Astrocyte (in vitro differentiated cells and primary cell): ENCODE data around the gene PAPOLB. TPM values are rescaled to one million over a fixed set of nuclear protein-coding genes. Genes with fewer than 3 reads are reported as not detected.

Experiments
- DNase-seq: peaks from one replicate; pipeline ENCODE4 v3.0.0-alpha.2; 2010; ENCODE audit warnings: low read depth
- FAIRE-seq: peaks from 2 replicates; lab custom pipeline; 2011; peaks lifted over from hg19 to GRCh38; lab: Jason Lieb, UNC
- H2AFZ ChIP-seq: 2 replicates; pipeline ENCODE4 v1.6.0; 2012; ENCODE audit warnings: low read depth, low read length, inconsistent platforms
- H3K27ac ChIP-seq: 2 replicates; pipeline ENCODE4 v1.5.1; 2011; ENCODE audit warnings: low read depth, low read length, inconsistent platforms
- H3K27me3 ChIP-seq: 2 replicates; pipeline ENCODE4 v1.6.0; 2011; ENCODE audit warnings: low read length, inconsistent platforms; ENCODE audit not compliant: insufficient read depth
- H3K36me3 ChIP-seq: 2 replicates; pipeline ENCODE4 v1.5.1; 2011; ENCODE audit warnings: low read length, inconsistent platforms; ENCODE audit not compliant: insufficient read depth
- H3K4me1 ChIP-seq: 2 replicates; pipeline ENCODE4 v1.5.1; 2011; ENCODE audit warnings: low read length, inconsistent platforms; ENCODE audit not compliant: insufficient read depth
- H3K4me2 ChIP-seq: 2 replicates; pipeline ENCODE4 v1.6.0; 2012; ENCODE audit warnings: low read length, inconsistent platforms
- H3K4me3 ChIP-seq: 2 replicates; pipeline ENCODE4 v1.5.1; 2011; ENCODE audit warnings: low read depth, mild to moderate bottlenecking, low read length, inconsistent platforms; ENCODE audit not compliant: insufficient read depth
- H3K79me2 ChIP-seq: 2 replicates; pipeline ENCODE4 v1.6.0; 2012; ENCODE audit warnings: mild to moderate bottlenecking, low read length, inconsistent platforms; ENCODE audit not compliant: insufficient read depth
- H3K9ac ChIP-seq: 2 replicates; pipeline ENCODE4 v1.6.0; 2012; ENCODE audit warnings: mild to moderate bottlenecking, low read length, inconsistent platforms
- H3K9me3 ChIP-seq: 2 replicates; pipeline ENCODE4 v1.5.1; 2012; ENCODE audit warnings: low read depth, mild to moderate bottlenecking, low read length, inconsistent platforms; ENCODE audit not compliant: insufficient read depth
- H4K20me1 ChIP-seq: 2 replicates; pipeline ENCODE4 v1.6.0; 2012; ENCODE audit warnings: low read length, inconsistent platforms; ENCODE audit not compliant: insufficient read depth
- H3K27ac Mint-ChIP-seq: one replicate; pipeline ENCODE4 v1.8.0; 2021; ENCODE audit warnings: mild to moderate bottlenecking, mixed read lengths; ENCODE audit not compliant: unreplicated experiment
- H3K27me3 Mint-ChIP-seq: one replicate; pipeline ENCODE4 v1.8.0; 2021; ENCODE audit warnings: low read depth, mixed read lengths; ENCODE audit not compliant: unreplicated experiment
- H3K36me3 Mint-ChIP-seq: one replicate; pipeline ENCODE4 v1.8.0; 2021; ENCODE audit warnings: low read depth, mixed read lengths; ENCODE audit not compliant: unreplicated experiment
- H3K4me1 Mint-ChIP-seq: one replicate; pipeline ENCODE4 v1.8.0; 2021; ENCODE audit warnings: low read depth, mixed read lengths; ENCODE audit not compliant: unreplicated experiment
- H3K4me3 Mint-ChIP-seq: one replicate; pipeline ENCODE4 v1.8.0; 2021; ENCODE audit warnings: mild to moderate bottlenecking, moderate library complexity, mixed read lengths; ENCODE audit not compliant: unreplicated experiment
- H3K9me3 Mint-ChIP-seq: one replicate; pipeline ENCODE4 v1.8.0; 2021; ENCODE audit warnings: mild to moderate bottlenecking, mixed read lengths; ENCODE audit not compliant: unreplicated experiment
- EZH2 ChIP-seq: IDR thresholded peaks from 2 replicates; pipeline ENCODE4 v1.6.1; 2012; ENCODE audit warnings: mild to moderate bottlenecking, low read length, inconsistent platforms; ENCODE audit not compliant: insufficient read depth
- total RNA-seq: library from RNA; stranded (reverse); gene quantifications from 2 replicates; pipeline ENCODE4 v1.2.1, GENCODE V29; 2021
- TF ChIP-seq, protein P1 (sequence below): IDR thresholded peaks from 2 replicates; pipeline ENCODE4 v1.5.1; 2011; ENCODE audit warnings: low read depth, mild to moderate bottlenecking, inconsistent platforms, low read length, moderate library complexity; ENCODE audit not compliant: insufficient read depth

Gene PAPOLB
- total RNA-seq, 1 donor from 2014 or later = not detected

DNA sequence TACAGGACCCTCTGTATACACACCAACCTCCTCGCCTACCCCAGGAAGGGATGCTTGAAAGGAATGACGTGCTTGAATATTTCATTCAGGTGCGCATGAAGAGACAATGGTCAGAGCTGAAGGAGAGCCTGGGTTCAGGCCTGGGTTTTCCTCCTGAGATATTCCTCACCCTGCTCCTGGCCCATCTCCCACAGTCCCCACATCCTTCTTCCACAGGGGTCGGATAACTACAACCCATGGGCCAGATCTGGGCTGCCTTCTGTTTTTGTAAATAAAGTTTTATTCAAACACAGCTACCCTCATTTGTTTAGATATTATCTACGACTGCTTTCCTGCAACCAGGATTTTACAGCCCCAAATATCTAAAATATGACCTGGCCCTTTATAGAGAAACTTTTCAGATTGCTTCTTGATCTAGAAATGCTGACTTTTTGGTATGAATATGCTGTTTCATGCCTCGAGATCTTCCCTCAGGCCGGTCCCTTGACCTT, 23.5 kb upstream of the PAPOLB start:
- Histone ChIP-seq H2AFZ (no peak overlapping the region), H3K27ac (no peak overlapping the region), H3K9me3 (no peaks in the 10 kb centered on the region), H4K20me1 (no peaks in the 10 kb centered on the region), H3K4me3 (no peak overlapping the region), H3K79me2 (no peaks in the 10 kb centered on the region), H3K36me3 (no peaks in the 10 kb centered on the region), H3K9ac (no peak overlapping the region), H3K4me2 (no peak overlapping the region), H3K4me1 (peaks cover 5% of the 10 kb centered on the region), H3K27me3 (peaks cover 2% of the 10 kb centered on the region)
- TF ChIP-seq, protein P1, sequence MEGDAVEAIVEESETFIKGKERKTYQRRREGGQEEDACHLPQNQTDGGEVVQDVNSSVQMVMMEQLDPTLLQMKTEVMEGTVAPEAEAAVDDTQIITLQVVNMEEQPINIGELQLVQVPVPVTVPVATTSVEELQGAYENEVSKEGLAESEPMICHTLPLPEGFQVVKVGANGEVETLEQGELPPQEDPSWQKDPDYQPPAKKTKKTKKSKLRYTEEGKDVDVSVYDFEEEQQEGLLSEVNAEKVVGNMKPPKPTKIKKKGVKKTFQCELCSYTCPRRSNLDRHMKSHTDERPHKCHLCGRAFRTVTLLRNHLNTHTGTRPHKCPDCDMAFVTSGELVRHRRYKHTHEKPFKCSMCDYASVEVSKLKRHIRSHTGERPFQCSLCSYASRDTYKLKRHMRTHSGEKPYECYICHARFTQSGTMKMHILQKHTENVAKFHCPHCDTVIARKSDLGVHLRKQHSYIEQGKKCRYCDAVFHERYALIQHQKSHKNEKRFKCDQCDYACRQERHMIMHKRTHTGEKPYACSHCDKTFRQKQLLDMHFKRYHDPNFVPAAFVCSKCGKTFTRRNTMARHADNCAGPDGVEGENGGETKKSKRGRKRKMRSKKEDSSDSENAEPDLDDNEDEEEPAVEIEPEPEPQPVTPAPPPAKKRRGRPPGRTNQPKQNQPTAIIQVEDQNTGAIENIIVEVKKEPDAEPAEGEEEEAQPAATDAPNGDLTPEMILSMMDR = no peak
- TF ChIP-seq EZH2 = no peak
- Mint-ChIP-seq H3K36me3 (no peaks in the 10 kb centered on the region), H3K9me3 (peaks cover 3% of the 10 kb centered on the region), H3K27ac (no peak overlapping the region), H3K4me1 (peaks cover 8% of the 10 kb centered on the region), H3K4me3 (no peak overlapping the region), H3K27me3 (peaks cover 31% of the 10 kb centered on the region)
- DNase-seq (no peak), FAIRE-seq (no peak)

DNA sequence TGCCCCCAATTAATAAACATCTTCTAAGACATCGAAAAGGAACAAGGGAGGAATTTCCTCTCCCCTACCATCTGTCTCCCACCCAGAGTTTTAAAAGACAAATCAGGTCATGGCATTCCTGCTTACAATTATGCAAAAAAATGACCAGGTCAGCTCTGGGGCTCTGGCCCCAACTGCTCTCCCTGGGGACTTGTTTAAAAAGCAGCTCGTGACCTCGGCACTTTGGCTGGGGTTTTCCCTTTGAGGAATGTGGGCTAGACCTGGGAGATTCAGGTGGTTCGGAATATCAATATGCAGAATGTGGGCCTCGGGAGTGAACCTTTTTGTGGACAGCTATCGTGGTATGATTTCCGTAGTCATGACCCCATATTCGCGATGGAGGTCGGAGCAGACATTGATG, 22.3 kb upstream of the PAPOLB start:
- Histone ChIP-seq H3K9ac (no peak overlapping the region), H3K36me3 (no peaks in the 10 kb centered on the region), H4K20me1 (no peaks in the 10 kb centered on the region), H3K4me1 (peaks cover 8% of the 10 kb centered on the region), H2AFZ (no peak overlapping the region), H3K9me3 (no peaks in the 10 kb centered on the region), H3K27ac (no peak overlapping the region), H3K4me3 (no peak overlapping the region), H3K27me3 (peaks cover 2% of the 10 kb centered on the region), H3K79me2 (no peaks in the 10 kb centered on the region), H3K4me2 (no peak overlapping the region)
- H3K36me3 Mint-ChIP-seq = no peaks in the 10 kb centered on the region
- peaks cover 3% of the 10 kb centered on the region for H3K9me3 Mint-ChIP-seq
- H3K4me3 Mint-ChIP-seq = no peak overlapping the region
- FAIRE-seq = no peak
- DNase-seq = no peak
- peaks cover 29% of the 10 kb centered on the region for H3K27me3 Mint-ChIP-seq
- TF ChIP-seq EZH2 = no peak
- TF ChIP-seq, protein P1 = no peak
- H3K27ac Mint-ChIP-seq = no peak overlapping the region
- H3K4me1 Mint-ChIP-seq = peaks cover 10% of the 10 kb centered on the region

DNA sequence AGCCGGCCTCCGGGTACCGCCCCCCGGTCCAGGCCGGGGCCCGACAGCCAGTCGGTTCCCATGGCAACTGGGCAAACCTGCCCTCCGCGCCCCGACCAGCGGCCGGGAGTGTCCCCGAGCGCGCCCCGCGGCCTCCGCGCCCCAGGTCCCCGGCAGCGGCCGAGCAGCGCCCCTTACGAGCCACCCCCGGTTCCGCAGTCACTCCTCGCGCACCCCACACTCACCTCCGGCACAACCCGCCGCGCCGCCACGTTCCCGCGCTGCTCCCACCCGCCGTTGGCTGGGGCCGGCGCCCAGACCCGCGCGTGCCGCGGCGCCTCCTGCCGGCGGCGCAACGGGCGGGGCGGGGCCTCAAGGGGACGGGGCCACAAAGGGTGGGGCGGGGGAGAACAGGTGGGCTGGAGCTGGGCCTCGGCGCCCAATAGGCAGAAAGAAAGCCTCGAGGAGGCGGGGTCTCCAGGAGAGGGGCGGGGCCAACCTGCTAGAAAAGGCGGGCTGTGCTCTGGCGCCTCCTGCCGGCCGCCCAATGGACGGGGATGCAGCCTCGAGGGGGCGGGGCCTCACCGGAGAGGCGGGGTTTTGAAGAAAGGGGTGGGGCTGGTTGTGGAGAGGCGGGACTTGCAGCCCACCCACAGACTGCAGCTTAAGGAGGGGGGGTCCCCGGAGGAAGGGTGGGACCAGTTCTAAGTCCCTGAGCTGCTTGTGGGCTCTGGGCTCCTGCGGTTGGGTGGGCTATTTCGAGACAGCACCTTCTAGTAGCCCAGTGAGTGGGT, 21.7 kb upstream of the PAPOLB start, which contains the start of gene RADIL:
Gene RADIL (minus strand): TSS at position 345 of the 773 bp plus-strand sequence. CDS start 5,577 bp downstream, outside the sequence.
- Mint-ChIP-seq H3K27ac (peak within 1 kb of the TSS; percentile 66), H3K4me3 (peak within 1 kb of the TSS; percentile 85), H3K36me3 (no peaks in the 10 kb centered on the region), H3K9me3 (peaks cover 3% of the 10 kb centered on the region), H3K27me3 (peaks cover 30% of the 10 kb centered on the region), H3K4me1 (peaks cover 10% of the 10 kb centered on the region)
- Histone ChIP-seq H4K20me1 (no peaks in the 10 kb centered on the region), H3K4me3 (peak within 1 kb of the TSS; percentile 56), H3K4me2 (peak within 1 kb of the TSS; percentile 89), H3K9me3 (no peaks in the 10 kb centered on the region), H3K79me2 (no peaks in the 10 kb centered on the region), H3K9ac (peak within 1 kb of the TSS; percentile 63), H3K27me3 (peaks cover 2% of the 10 kb centered on the region), H3K27ac (no peak within 1 kb of the TSS), H2AFZ (peak within 1 kb of the TSS; percentile 79), H3K4me1 (peaks cover 11% of the 10 kb centered on the region), H3K36me3 (no peaks in the 10 kb centered on the region)
- no peak for TF ChIP-seq EZH2
- TF ChIP-seq, protein P1 = peak; percentile 27
- DNase-seq (peak; percentile 39), FAIRE-seq (no peak)
